IPS-20b (cell line): Measurements from ENCODE around the gene SMPD3.

Experiments
- H3K27ac ChIP-seq: one replicate; pipeline ENCODE4 v1.5.1; 2013; ENCODE audit warnings: low read length
- H3K27me3 ChIP-seq: 2 replicates; pipeline ENCODE4 v1.6.1; 2013; ENCODE audit warnings: mild to moderate bottlenecking, low read length, inconsistent platforms; ENCODE audit not compliant: insufficient read depth
- H3K36me3 ChIP-seq: 2 replicates; pipeline ENCODE4 v1.6.1; 2013; ENCODE audit warnings: low read depth, mild to moderate bottlenecking, inconsistent platforms, low read length, moderate library complexity; ENCODE audit not compliant: insufficient read depth
- H3K4me1 ChIP-seq: 2 replicates; pipeline ENCODE4 v1.6.1; 2013; ENCODE audit warnings: mild to moderate bottlenecking, control low read depth, inconsistent platforms, low read length, moderate library complexity; ENCODE audit not compliant: insufficient read depth
- H3K4me3 ChIP-seq: 2 replicates; pipeline ENCODE4 v1.5.1; 2013; ENCODE audit warnings: mild to moderate bottlenecking, low read length, inconsistent platforms
- H3K9ac ChIP-seq: 2 replicates; pipeline ENCODE4 v1.6.1; 2013; ENCODE audit warnings: low read depth, mild to moderate bottlenecking, inconsistent platforms, low read length, moderate library complexity
- H3K9me3 ChIP-seq: 2 replicates; pipeline ENCODE4 v1.6.1; 2013; ENCODE audit warnings: mild to moderate bottlenecking, low read depth, low read length, inconsistent platforms; ENCODE audit not compliant: insufficient read depth

The SMPD3 gene

GRCh38 chr16:68328860-68329390 is 119.4 kb downstream of the SMPD3 start:
- H3K4me3 ChIP-seq = no peak overlapping the region

GRCh38 chr16:68328151-68328859 is 120.0 kb downstream of the SMPD3 start:
- Histone ChIP-seq H3K9ac (no peak overlapping the region), H3K36me3 (peaks cover 65% of the 10 kb centered on the region)

More at GRCh38 chr16:68328860-68329390, 119.4 kb downstream of the SMPD3 start:
- Histone ChIP-seq H3K27me3 (no peaks in the 10 kb centered on the region), H3K36me3 (peaks cover 63% of the 10 kb centered on the region), H3K9me3 (no peaks in the 10 kb centered on the region), H3K9ac (no peak overlapping the region), H3K27ac (no peak overlapping the region), H3K4me1 (peaks cover 3% of the 10 kb centered on the region; the same call in 1 of the 2 replicates)

GRCh38 chr16:68324780-68325357 is 123.4 kb downstream of the SMPD3 start:
- Histone ChIP-seq H3K27me3 (no peaks in the 10 kb centered on the region), H3K36me3 (peaks cover 56% of the 10 kb centered on the region), H3K27ac (no peak overlapping the region), H3K4me1 (peaks cover 3% of the 10 kb centered on the region; the same call in 1 of the 2 replicates), H3K4me3 (no peak overlapping the region), H3K9ac (no peak overlapping the region), H3K9me3 (no peaks in the 10 kb centered on the region)

More at GRCh38 chr16:68328151-68328859, 120.0 kb downstream of the SMPD3 start:
- Histone ChIP-seq H3K4me1 (peaks cover 3% of the 10 kb centered on the region; the same call in 1 of the 2 replicates), H3K27me3 (no peaks in the 10 kb centered on the region), H3K9me3 (no peaks in the 10 kb centered on the region), H3K27ac (no peak overlapping the region), H3K4me3 (no peak overlapping the region)

GRCh38 chr16:68324336-68324735 is 124.0 kb downstream of the SMPD3 start:
- Histone ChIP-seq H3K4me1 (peaks cover 3% of the 10 kb centered on the region; the same call in 1 of the 2 replicates), H3K27me3 (no peaks in the 10 kb centered on the region), H3K27ac (no peak overlapping the region), H3K36me3 (peaks cover 56% of the 10 kb centered on the region), H3K4me3 (no peak overlapping the region), H3K9me3 (no peaks in the 10 kb centered on the region), H3K9ac (no peak overlapping the region)

GRCh38 chr16:68319185-68319908 is 129.0 kb downstream of the SMPD3 start:
- H3K36me3 ChIP-seq = peaks cover 58% of the 10 kb centered on the region
- H3K9me3 ChIP-seq = no peaks in the 10 kb centered on the region
- no peak overlapping the region for H3K9ac ChIP-seq
- no peaks in the 10 kb centered on the region for H3K27me3 ChIP-seq
- no peak overlapping the region for H3K27ac ChIP-seq
- no peaks in the 10 kb centered on the region; the same call in 1 of the 2 replicates for H3K4me1 ChIP-seq
- no peak overlapping the region for H3K4me3 ChIP-seq

- Histone ChIP-seq H3K36me3 (peaks cover 43% of the 10 kb centered on the region), H3K4me3 (no peak overlapping the region), H3K27me3 (no peaks in the 10 kb centered on the region), H3K9me3 (no peaks in the 10 kb centered on the region), H3K4me1 (peaks cover 6% of the 10 kb centered on the region), H3K27ac (no peak overlapping the region), H3K9ac (no peak overlapping the region)
Measured at GRCh38 chr16:68313116-68313515, 135.2 kb downstream of the SMPD3 start.

GRCh38 chr16:68310774-68311511 is 137.4 kb downstream of the SMPD3 start, which contains the start of the genes PRMT7 and SLC7A6OS:
Gene PRMT7, plus strand, starts transcription at chr16:68311019. Its CDS starts 4,961 bp downstream, at chr16:68315980.
Gene SLC7A6OS, minus strand, starts transcription at chr16:68310946. Its CDS starts 20 bp downstream, at chr16:68310926.
- Histone ChIP-seq H3K4me1 (peaks cover 6% of the 10 kb centered on the region), H3K36me3 (peaks cover 51% of the 10 kb centered on the region), H3K9ac (peak within 1 kb of the TSS; percentile 97), H3K27me3 (no peaks in the 10 kb centered on the region), H3K9me3 (no peaks in the 10 kb centered on the region), H3K4me3 (peak within 1 kb of the TSS; percentile 99), H3K27ac (peak within 1 kb of the TSS; percentile 67)

- H3K36me3 ChIP-seq = peaks cover 49% of the 10 kb centered on the region
- peak overlapping the region; percentile 97 for H3K9ac ChIP-seq
- no peaks in the 10 kb centered on the region for H3K27me3 ChIP-seq
- peak overlapping the region; percentile 99 for H3K4me3 ChIP-seq
- peaks cover 6% of the 10 kb centered on the region for H3K4me1 ChIP-seq
- no peaks in the 10 kb centered on the region for H3K9me3 ChIP-seq
- H3K27ac ChIP-seq = peak overlapping the region; percentile 53
Measured at GRCh38 chr16:68310437-68310773, 137.9 kb downstream of the SMPD3 start.

GRCh38 chr16:68309799-68310198 is 138.5 kb downstream of the SMPD3 start:
- peak overlapping the region; percentile 97; the same call in 1 of the 2 replicates for H3K9ac ChIP-seq
- H3K36me3 ChIP-seq = peaks cover 52% of the 10 kb centered on the region
- H3K27me3 ChIP-seq = no peaks in the 10 kb centered on the region
- H3K27ac ChIP-seq = no peak overlapping the region
- peak overlapping the region; percentile 99 for H3K4me3 ChIP-seq
- no peaks in the 10 kb centered on the region for H3K9me3 ChIP-seq
- peaks cover 6% of the 10 kb centered on the region; the same call in 1 of the 2 replicates for H3K4me1 ChIP-seq
